RPMI8226 (cell line): ENCODE results near the gene PRRX2.
A peak's percentile ranks its signal among the peaks of the same experiment; 100 is the strongest.
"Not testable (repeated sequence)": the region's sequence is repeated elsewhere in the genome, so short reads cannot be mapped to it uniquely, and the experiment has no call there.

ENCODE experiments used
- DNase-seq: peaks from one replicate; pipeline ENCODE4 v3.0.0-alpha.2; 2015

Gene PRRX2

GRCh38 chr9:129737479-129738274 is 72.2 kb downstream of the PRRX2 start:
- peak; percentile 89 for DNase-seq

- DNase-seq: no peak
These were observed 74.0 kb downstream of the PRRX2 start for GRCh38 chr9:129739432-129739831.

GRCh38 chr9:129740174-129740573 is 74.7 kb downstream of the PRRX2 start:
- DNase-seq: no peak

- DNase-seq: no peak
These were observed 75.4 kb downstream of the PRRX2 start for GRCh38 chr9:129740666-129741464.

GRCh38 chr9:129745200-129745599 is 79.8 kb downstream of the PRRX2 start:
- no peak for DNase-seq

- DNase-seq: no peak
These were observed 80.8 kb downstream of the PRRX2 start for GRCh38 chr9:129746092-129746777.

GRCh38 chr9:129748249-129748648 is 82.8 kb downstream of the PRRX2 start:
- no peak for DNase-seq

GRCh38 chr9:129749052-129749451 is 83.6 kb downstream of the PRRX2 start:
- DNase-seq: not testable (repeated sequence)

GRCh38 chr9:129749575-129749974 is 84.1 kb downstream of the PRRX2 start:
- DNase-seq: no peak

- no peak for DNase-seq
These were observed 84.7 kb downstream of the PRRX2 start for GRCh38 chr9:129750013-129750638.

- DNase-seq: no peak
These were observed 86.7 kb downstream of the PRRX2 start for GRCh38 chr9:129751841-129752801.

GRCh38 chr9:129752900-129753729 is 87.7 kb downstream of the PRRX2 start, which contains the start of gene PTGES:
Gene PTGES (minus strand): TSS chr9:129753042. CDS start chr9:129753012, 30 bp downstream.
- peak; percentile 59 for DNase-seq

- DNase-seq: no peak
These were observed 89.7 kb downstream of the PRRX2 start for GRCh38 chr9:129755151-129755550.

- no peak for DNase-seq
These were observed 90.7 kb downstream of the PRRX2 start for GRCh38 chr9:129756191-129756590.

- peak; percentile 61 for DNase-seq
These were observed 91.6 kb downstream of the PRRX2 start for GRCh38 chr9:129757045-129757444.

GRCh38 chr9:129759319-129759718 is 93.9 kb downstream of the PRRX2 start:
- no peak for DNase-seq

- DNase-seq: no peak
These were observed 94.5 kb downstream of the PRRX2 start for GRCh38 chr9:129759804-129760502.

- DNase-seq: not testable (repeated sequence)
These were observed 95.3 kb downstream of the PRRX2 start for GRCh38 chr9:129760784-129761183.

- DNase-seq: no peak
These were observed 96.0 kb downstream of the PRRX2 start for GRCh38 chr9:129761293-129761900.
